ENCODE results near the gene CHCHD6. TPM values are rescaled to one million over a fixed set of nuclear protein-coding genes. Genes with fewer than 3 reads are reported as not detected.

CHCHD6 gene
- total and polyA plus RNA-seq, 2 donors from 2014 or later: 10.7 to 35.2 TPM

- H3K36me3 ChIP-seq (ENCODE audit: control insufficient read depth in 2 of 3, insufficient read depth in 3 of 3, low read length in 3 of 3): peaks cover 0 to 3% (median 0%) of the 10 kb centered on the region in 3 donors
- no peak overlapping the region for H3K27ac ChIP-seq (ENCODE audit: low read depth in 2 of 2, low read length in 2 of 2)
- no peak overlapping the region for H3K9ac ChIP-seq (ENCODE audit: low read length in 3 of 3)
- peaks cover 0 to 10% (median 0%) of the 10 kb centered on the region in 3 donors for H3K4me1 ChIP-seq (ENCODE audit: control insufficient read depth in 2 of 3, insufficient read depth in 2 of 3, low read depth in 1 of 3, low read length in 3 of 3)
- DNase-seq: no peak
- intact Hi-C loops (cut with DNase I): no loop called here
- no peaks in the 10 kb centered on the region for H3K27me3 ChIP-seq (ENCODE audit: control insufficient read depth, insufficient read depth, low read length)
- TF ChIP-seq, protein P1, sequence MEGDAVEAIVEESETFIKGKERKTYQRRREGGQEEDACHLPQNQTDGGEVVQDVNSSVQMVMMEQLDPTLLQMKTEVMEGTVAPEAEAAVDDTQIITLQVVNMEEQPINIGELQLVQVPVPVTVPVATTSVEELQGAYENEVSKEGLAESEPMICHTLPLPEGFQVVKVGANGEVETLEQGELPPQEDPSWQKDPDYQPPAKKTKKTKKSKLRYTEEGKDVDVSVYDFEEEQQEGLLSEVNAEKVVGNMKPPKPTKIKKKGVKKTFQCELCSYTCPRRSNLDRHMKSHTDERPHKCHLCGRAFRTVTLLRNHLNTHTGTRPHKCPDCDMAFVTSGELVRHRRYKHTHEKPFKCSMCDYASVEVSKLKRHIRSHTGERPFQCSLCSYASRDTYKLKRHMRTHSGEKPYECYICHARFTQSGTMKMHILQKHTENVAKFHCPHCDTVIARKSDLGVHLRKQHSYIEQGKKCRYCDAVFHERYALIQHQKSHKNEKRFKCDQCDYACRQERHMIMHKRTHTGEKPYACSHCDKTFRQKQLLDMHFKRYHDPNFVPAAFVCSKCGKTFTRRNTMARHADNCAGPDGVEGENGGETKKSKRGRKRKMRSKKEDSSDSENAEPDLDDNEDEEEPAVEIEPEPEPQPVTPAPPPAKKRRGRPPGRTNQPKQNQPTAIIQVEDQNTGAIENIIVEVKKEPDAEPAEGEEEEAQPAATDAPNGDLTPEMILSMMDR (IDR thresholded peaks at IDR 0.05; ENCODE audit: borderline replicate concordance, extremely low read depth, insufficient read depth): no peak
- H3K9me3 ChIP-seq (ENCODE audit: control insufficient read depth in 2 of 3, insufficient read depth in 1 of 3, low read length in 3 of 3): no peaks in the 10 kb centered on the region
- H3K4me3 ChIP-seq (ENCODE audit: low read length in 3 of 3): no peak overlapping the region
- FAIRE-seq: no peak
Measured at GRCh38 chr3:126991366-126992200, 287.5 kb downstream of the CHCHD6 start.

DNA sequence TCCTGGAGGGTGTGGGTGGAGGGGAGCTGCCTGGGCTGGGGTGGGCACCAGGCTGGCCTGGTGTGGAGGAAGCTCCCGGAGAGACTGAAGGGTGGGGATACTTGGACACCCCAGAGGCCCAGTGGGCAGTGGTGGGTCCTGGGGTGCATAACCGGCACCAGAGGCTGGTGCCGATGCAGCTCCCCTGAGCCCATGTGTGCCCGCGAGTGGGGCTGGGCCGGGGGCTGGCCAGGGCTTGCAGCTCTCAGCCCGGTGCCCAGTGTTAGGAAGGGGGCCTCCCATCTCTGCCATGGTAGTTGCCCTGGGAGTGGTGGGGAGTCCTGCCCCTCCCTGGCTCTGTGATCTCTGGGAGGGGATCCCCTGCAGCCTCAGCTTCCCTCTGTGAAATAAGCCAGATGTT is 288.2 kb downstream of the CHCHD6 start:
- peaks cover 0 to 3% (median 0%) of the 10 kb centered on the region in 3 donors for H3K36me3 ChIP-seq (ENCODE audit: control insufficient read depth in 2 of 3, insufficient read depth in 3 of 3, low read length in 3 of 3)
- no peaks in the 10 kb centered on the region for H3K27me3 ChIP-seq (ENCODE audit: control insufficient read depth, insufficient read depth, low read length)
- TF ChIP-seq, protein P1 (IDR thresholded peaks at IDR 0.05; ENCODE audit: borderline replicate concordance, extremely low read depth, insufficient read depth): no peak
- H3K4me3 ChIP-seq (ENCODE audit: low read length in 3 of 3): no peak overlapping the region
- H3K27ac ChIP-seq (ENCODE audit: low read depth in 2 of 2, low read length in 2 of 2): no peak overlapping the region
- peaks cover 0 to 10% (median 0%) of the 10 kb centered on the region in 3 donors for H3K4me1 ChIP-seq (ENCODE audit: control insufficient read depth in 2 of 3, insufficient read depth in 2 of 3, low read depth in 1 of 3, low read length in 3 of 3)
- H3K9ac ChIP-seq (ENCODE audit: low read length in 3 of 3): no peak overlapping the region
- H3K9me3 ChIP-seq (ENCODE audit: control insufficient read depth in 2 of 3, insufficient read depth in 1 of 3, low read length in 3 of 3): no peaks in the 10 kb centered on the region
- FAIRE-seq: no peak
- intact Hi-C loops (cut with DNase I): no loop called here
- no peak for DNase-seq

DNA sequence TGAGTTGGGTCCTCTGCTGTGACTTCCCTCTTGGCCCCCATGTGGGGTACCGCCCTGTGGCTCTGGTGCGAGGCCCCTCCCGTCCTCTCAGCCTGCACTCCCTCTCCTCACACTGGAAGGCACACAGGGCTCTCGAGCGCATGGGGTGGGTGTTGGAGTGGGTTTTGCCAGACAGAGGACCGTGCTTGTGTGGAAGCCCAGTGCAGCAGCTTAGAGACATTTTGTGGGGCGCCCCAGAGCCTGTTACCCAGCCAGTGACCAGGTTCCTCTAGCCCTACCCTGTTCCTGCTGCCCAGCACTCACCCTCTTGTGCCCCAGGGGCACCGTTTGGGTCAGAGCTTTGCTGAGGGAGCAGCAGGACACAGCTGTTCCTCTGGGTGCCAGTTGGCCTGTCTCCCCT is 288.7 kb downstream of the CHCHD6 start:
- TF ChIP-seq, protein P1 (IDR thresholded peaks at IDR 0.05; ENCODE audit: borderline replicate concordance, extremely low read depth, insufficient read depth): no peak
- intact Hi-C loops (cut with DNase I): no loop called here

More for the DNA sequence above, 288.7 kb downstream of the CHCHD6 start:
- no peak for DNase-seq
- Histone ChIP-seq H3K9me3 (ENCODE audit: control insufficient read depth in 2 of 3, insufficient read depth in 1 of 3, low read length in 3 of 3) (no peaks in the 10 kb centered on the region), H3K4me1 (ENCODE audit: control insufficient read depth in 2 of 3, insufficient read depth in 2 of 3, low read depth in 1 of 3, low read length in 3 of 3) (peaks cover 0 to 10% (median 0%) of the 10 kb centered on the region in 3 donors), H3K9ac (ENCODE audit: low read length in 3 of 3) (no peak overlapping the region), H3K27ac (ENCODE audit: low read depth in 2 of 2, low read length in 2 of 2) (no peak overlapping the region), H3K27me3 (ENCODE audit: control insufficient read depth, insufficient read depth, low read length) (no peaks in the 10 kb centered on the region), H3K36me3 (ENCODE audit: control insufficient read depth in 2 of 3, insufficient read depth in 3 of 3, low read length in 3 of 3) (peaks cover 0 to 3% (median 0%) of the 10 kb centered on the region in 3 donors), H3K4me3 (ENCODE audit: low read length in 3 of 3) (no peak overlapping the region)
- no peak for FAIRE-seq

Data from kidney (tissue), 14 donors.